ENCODE results near the gene VAV2. TPM values are rescaled to one million over a fixed set of nuclear protein-coding genes. Genes with fewer than 3 reads are reported as not detected.

The VAV2 gene
- total and polyA plus RNA-seq, 2 of the 4 experiments (the other 2 are of a cell fraction): 10.8 to 13.4 TPM

GRCh38 chr9:133815781-133816180 is 176.3 kb downstream of the VAV2 start:
- dilution Hi-C loops (cut with HindIII; ENCODE audit: low sequenced_read_pairs, unreplicated experiment): no loop called here
- CTCF ChIA-PET: interaction anchor here (1.6 kb wide), 1 partner anchor 13 kb away, joined by 4 read pairs; no protein-coding TSS in a partner anchor

More at GRCh38 chr9:133815781-133816180, 176.3 kb downstream of the VAV2 start:
- no peaks in the 10 kb centered on the region; the same call in 1 of the 2 replicates for H4K20me1 ChIP-seq (ENCODE audit: insufficient read depth, low read length)
- H2BK15ac ChIP-seq (ENCODE audit: low read depth, low read length): no peak overlapping the region
- no peak overlapping the region for H4K5ac ChIP-seq (ENCODE audit: low read depth, low read length)
- H3K79me1 ChIP-seq (ENCODE audit: low read depth in 1 of 2, low read length in 2 of 2): peaks cover 0 to 19% of the 10 kb centered on the region in 2 experiments; a peak in 1 of 4 replicates
- no peak overlapping the region for H2AFZ ChIP-seq (replicated peaks; ENCODE audit: low read length, poor library complexity)
- H3K18ac ChIP-seq (ENCODE audit: low read depth, low read length): no peak overlapping the region
- H3K9me3 ChIP-seq (ENCODE audit: control insufficient read depth, insufficient read depth, low read length): no peaks in the 10 kb centered on the region
- no peak overlapping the region for H2AK9ac ChIP-seq (replicated peaks; ENCODE audit: low read depth, low read length, poor library complexity)
- H2BK20ac ChIP-seq (ENCODE audit: low read depth, low read length): no peak overlapping the region
- in situ Hi-C loops (cut with MboI; ENCODE audit: low sequenced_read_pairs) (loop anchor here (25.0 kb wide), 1 partner anchor 597 kb away; no protein-coding TSS in a partner anchor), intact Hi-C loops (cut with micrococcal nuclease) (no loop called here)
- H3K4me3 ChIP-seq (ENCODE audit: insufficient read depth, low read depth, low read length): no peak overlapping the region
- H3K9me1 ChIP-seq (ENCODE audit: insufficient read depth, low read length): peaks cover 3% of the 10 kb centered on the region
- H3K4me1 ChIP-seq (ENCODE audit: control insufficient read depth, insufficient read depth, low read length): no peaks in the 10 kb centered on the region; the same call in 1 of the 2 replicates
- H4K91ac ChIP-seq (ENCODE audit: insufficient read depth, low read depth, low read length): no peak overlapping the region
- H3K14ac ChIP-seq (replicated peaks; ENCODE audit: low read depth, low read length): no peak overlapping the region
- H2BK120ac ChIP-seq (ENCODE audit: low read depth, low read length): no peak overlapping the region
- TF ChIP-seq BHLHE40 (IDR thresholded peaks at IDR 0.05; ENCODE audit: low read depth, low read length): no peak
- TF ChIP-seq, protein P1, sequence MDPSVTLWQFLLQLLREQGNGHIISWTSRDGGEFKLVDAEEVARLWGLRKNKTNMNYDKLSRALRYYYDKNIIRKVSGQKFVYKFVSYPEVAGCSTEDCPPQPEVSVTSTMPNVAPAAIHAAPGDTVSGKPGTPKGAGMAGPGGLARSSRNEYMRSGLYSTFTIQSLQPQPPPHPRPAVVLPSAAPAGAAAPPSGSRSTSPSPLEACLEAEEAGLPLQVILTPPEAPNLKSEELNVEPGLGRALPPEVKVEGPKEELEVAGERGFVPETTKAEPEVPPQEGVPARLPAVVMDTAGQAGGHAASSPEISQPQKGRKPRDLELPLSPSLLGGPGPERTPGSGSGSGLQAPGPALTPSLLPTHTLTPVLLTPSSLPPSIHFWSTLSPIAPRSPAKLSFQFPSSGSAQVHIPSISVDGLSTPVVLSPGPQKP (IDR thresholded peaks at IDR 0.05; ENCODE audit: borderline replicate concordance, low read depth, low read length): no peak
- TF ChIP-seq RCOR1 (IDR thresholded peaks at IDR 0.05; ENCODE audit: insufficient replicate concordance, low read length): no peak
- no peak overlapping the region for H3K27ac ChIP-seq (ENCODE audit: insufficient read depth, low read length)
- no peak overlapping the region for H2BK5ac ChIP-seq (ENCODE audit: low read depth, low read length, poor library complexity, severe bottlenecking)
- H3K27me3 ChIP-seq (ENCODE audit: control insufficient read depth, insufficient read depth, low read length): no peaks in the 10 kb centered on the region
- no peak overlapping the region for H3K4me2 ChIP-seq (ENCODE audit: low read depth, low read length)
- WGBS, 2 experiments (ENCODE audit: extremely low coverage in 2 of 2, insufficient read length in 1 of 2): 20% methylated on average over 1 of the region's 9 CpGs; no CpG with 5 or more reads in 1 of the 2 experiments
- H2AK5ac ChIP-seq (ENCODE audit: low read depth, low read length): no peak overlapping the region
- no TSS peak for BruUV-seq (replicated peaks)
- no peak for DNase-seq
- no peak overlapping the region for H3K4ac ChIP-seq (ENCODE audit: low read depth, low read length)
- H3K56ac ChIP-seq (ENCODE audit: extremely low read depth, insufficient read depth, low read length): no peak overlapping the region
- H3K23ac ChIP-seq (ENCODE audit: low read depth, low read length): no peak overlapping the region
- POLR2A ChIA-PET (ENCODE audit: unreplicated experiment): no interaction called here
- no peak overlapping the region for H4K8ac ChIP-seq (ENCODE audit: low read depth in 2 of 2, low read length in 2 of 2)
- no peak for ATAC-seq (ENCODE audit: low read depth)
- no peak overlapping the region for H3K9ac ChIP-seq (ENCODE audit: low read depth, low read length)
- H3K36me3 ChIP-seq (ENCODE audit: control insufficient read depth, insufficient read depth, low read length): peaks cover 1% of the 10 kb centered on the region
